Keratinocyte (primary cell): ENCODE results near the gene TCEAL3. TPM values are rescaled to one million over a fixed set of nuclear protein-coding genes. Genes with fewer than 3 reads are reported as not detected.

Experiments
- DNase-seq: peaks from one replicate; pipeline ENCODE4 v3.0.0-alpha.2; 2011; ENCODE audit warnings: low read depth, missing footprints, low spot score
- FAIRE-seq: peaks from 2 replicates; lab custom pipeline; 2011; peaks lifted over from hg19 to GRCh38; lab: Jason Lieb, UNC
- H2AFZ ChIP-seq: 2 replicates; pipeline ENCODE4 v1.6.0; 2012; ENCODE audit warnings: low read length, control low read depth, inconsistent platforms; ENCODE audit not compliant: control insufficient read depth
- H3K27ac ChIP-seq: 2 replicates; pipeline ENCODE4 v1.5.1; 2011; ENCODE audit warnings: low read length; ENCODE audit not compliant: control insufficient read depth, insufficient read depth
- H3K27me3 ChIP-seq: 3 replicates; pipeline ENCODE4 v1.6.0; 2011; ENCODE audit warnings: low read length; ENCODE audit not compliant: control insufficient read depth, insufficient read depth; ENCODE audit errors: extremely low read depth
- H3K36me3 ChIP-seq, 2 experiments: 2 replicates in 1 of 2; 3 replicates in 1 of 2; pipeline ENCODE4 v1.5.1; 2011; ENCODE audit warnings: low read length in 2 of 2, mild to moderate bottlenecking in 1 of 2; ENCODE audit not compliant: control insufficient read depth in 2 of 2, insufficient read depth in 2 of 2; ENCODE audit errors: extremely low read depth in 1 of 2
- H3K4me1 ChIP-seq: 3 replicates; pipeline ENCODE4 v1.5.1; 2011; ENCODE audit warnings: low read length; ENCODE audit not compliant: control insufficient read depth, insufficient read depth; ENCODE audit errors: extremely low read depth
- H3K4me2 ChIP-seq: 3 replicates; pipeline ENCODE4 v1.6.0; 2011; ENCODE audit warnings: low read depth, low read length; ENCODE audit not compliant: control insufficient read depth, insufficient read depth; ENCODE audit errors: extremely low read depth
- H3K4me3 ChIP-seq, 3 experiments: fragments of 200-600 bp in 1 of 3; sonication (generic) in 1 of 3; 2 replicates in 2 of 3; 3 replicates in 1 of 3; pipeline ENCODE4 v1.5.1; 2011 to 2016; ENCODE audit warnings: low read length in 3 of 3, mild to moderate bottlenecking in 3 of 3, control low read depth in 2 of 3, inconsistent platforms in 1 of 3, low read depth in 1 of 3, mixed read lengths in 1 of 3, mixed run types in 1 of 3, moderate library complexity in 1 of 3; ENCODE audit not compliant: control insufficient read depth in 2 of 3, insufficient read depth in 2 of 3; ENCODE audit errors: extremely low read depth in 1 of 3
- H3K79me2 ChIP-seq: 2 replicates; pipeline ENCODE4 v1.6.0; 2012; ENCODE audit warnings: low read length; ENCODE audit not compliant: control insufficient read depth, insufficient read depth
- H3K9ac ChIP-seq: 3 replicates; pipeline ENCODE4 v1.6.0; 2011; ENCODE audit warnings: low read length; ENCODE audit not compliant: control insufficient read depth, insufficient read depth; ENCODE audit errors: extremely low read depth
- H3K9me1 ChIP-seq: 3 replicates; pipeline ENCODE4 v1.6.0; 2011; ENCODE audit warnings: low read length; ENCODE audit not compliant: control insufficient read depth, insufficient read depth; ENCODE audit errors: extremely low read depth
- H3K9me3 ChIP-seq: 2 replicates; pipeline ENCODE4 v1.5.1; 2012; ENCODE audit warnings: low read depth, low read length; ENCODE audit not compliant: control insufficient read depth
- H4K20me1 ChIP-seq: 3 replicates; pipeline ENCODE4 v1.6.0; 2011; ENCODE audit warnings: low read length; ENCODE audit not compliant: control insufficient read depth, insufficient read depth; ENCODE audit errors: extremely low read depth
- EZH2 ChIP-seq: IDR thresholded peaks from one replicate; pipeline ENCODE4 v1.6.1; 2012; ENCODE audit warnings: inconsistent platforms, mild to moderate bottlenecking, low read length, moderate library complexity
- dilution Hi-C: fragments of 300-500 bp; cut with MboI; formaldehyde crosslinking; loops from one replicate; pipeline ENCODE4 v1.7.0; 2020; ENCODE audit warnings: low sequenced_read_pairs; ENCODE audit not compliant: extremely low pct_ligation_motif_present
- polyA plus RNA-seq, 5 experiments: library from polyadenylated mRNA; depleted of rRNA in 3 of 5; stranded (reverse) in 3 of 5; stranded (forward) in 1 of 5; unstranded in 1 of 5; fragments of >200 nt; gene quantifications; 1 replicate in 1 of 5; 2 replicates in 3 of 5; 3 replicates in 1 of 5; pipeline versions ENCODE4 v1.2.1 to v1.2.3, GENCODE V29; 2011 to 2012; ENCODE audit warnings: missing spikeins in 2 of 5, low read depth in 1 of 5, low replicate concordance in 1 of 5
- TF ChIP-seq, protein P1 (sequence below), 3 experiments: IDR thresholded peaks in 1 of 3; conservative IDR thresholded peaks in 1 of 3; optimal IDR thresholded peaks in 1 of 3; 2 replicates in 2 of 3; 3 replicates in 1 of 3; pipeline versions ENCODE3 to v1.5.1; 2011; ENCODE audit warnings: low read length in 3 of 3, mild to moderate bottlenecking in 3 of 3, moderate library complexity in 2 of 3, control low read depth in 1 of 3, inconsistent platforms in 1 of 3; ENCODE audit not compliant: insufficient read depth in 2 of 3; ENCODE audit errors: extremely low read depth in 1 of 3

Gene TCEAL3
- polyA plus RNA-seq, 1 donor (not counting 4 experiments of a cell fraction or from before 2014, with no cell fraction given) = 28.1 TPM

DNA sequence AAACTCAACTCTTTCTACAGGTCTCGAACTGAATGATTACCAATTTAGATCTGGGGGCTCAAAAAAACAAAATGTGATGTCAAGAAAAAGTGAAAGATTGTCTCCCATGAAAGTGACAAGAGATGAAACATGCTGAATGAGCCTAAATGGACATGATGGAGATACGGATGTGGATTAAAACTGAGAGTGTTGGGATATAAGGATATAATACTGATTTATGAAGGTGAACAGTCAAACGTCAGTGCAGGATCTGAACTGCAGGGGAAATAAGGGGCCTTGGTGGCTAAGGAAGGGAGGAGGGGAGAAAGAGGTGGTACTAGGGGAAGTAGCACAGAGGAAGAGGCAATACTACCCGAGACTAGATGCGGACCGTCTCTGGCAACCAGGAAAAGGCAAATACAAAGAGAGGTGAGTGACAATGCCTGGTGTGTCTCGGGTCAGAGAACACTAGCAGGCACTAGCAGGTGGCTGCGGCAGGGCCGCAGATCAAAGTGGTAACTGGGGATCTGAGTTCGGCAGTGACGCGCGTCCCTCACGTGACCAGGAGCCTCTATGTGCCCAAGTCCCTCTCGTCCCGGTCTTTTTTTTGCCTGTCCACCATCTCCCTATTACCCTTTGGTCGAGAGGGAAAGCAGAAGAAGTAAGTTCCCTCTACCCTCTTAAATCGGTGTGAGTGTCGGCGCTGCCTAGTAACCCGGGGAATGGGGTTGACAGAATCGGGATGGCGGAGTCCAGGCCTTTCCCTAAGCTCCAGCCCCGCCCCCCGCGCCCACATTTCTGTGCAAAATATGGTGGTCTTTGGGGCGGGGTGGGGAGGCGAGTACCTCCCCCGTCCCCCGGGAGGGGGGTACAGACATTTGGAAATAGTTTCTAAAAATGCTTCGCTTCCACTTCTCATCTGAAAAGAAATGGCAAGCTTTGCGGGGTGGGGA, 20.9 kb downstream of the TCEAL3 start, which contains the start of gene TCEAL1:
Gene TCEAL1 (plus strand): TSS at position 590 of the 932 bp plus-strand sequence. CDS start 942 bp downstream, outside the sequence.
- no peaks in the 10 kb centered on the region for H3K9me1 ChIP-seq
- peaks cover 18% of the 10 kb centered on the region for H3K4me1 ChIP-seq
- H3K9me3 ChIP-seq = no peaks in the 10 kb centered on the region
- peak within 1 kb of the TSS; percentile 80 for H2AFZ ChIP-seq
- no peaks in the 10 kb centered on the region for H4K20me1 ChIP-seq
- dilution Hi-C loops = no loop called here
- H3K4me3 ChIP-seq = peak within 1 kb of the TSS; percentile 44 to 71 (median 61)
- peaks cover 4% of the 10 kb centered on the region for H3K79me2 ChIP-seq
- peak within 1 kb of the TSS; percentile 65 for H3K27ac ChIP-seq
- H3K27me3 ChIP-seq = no peaks in the 10 kb centered on the region
- no peak for TF ChIP-seq EZH2
- TF ChIP-seq, protein P1, sequence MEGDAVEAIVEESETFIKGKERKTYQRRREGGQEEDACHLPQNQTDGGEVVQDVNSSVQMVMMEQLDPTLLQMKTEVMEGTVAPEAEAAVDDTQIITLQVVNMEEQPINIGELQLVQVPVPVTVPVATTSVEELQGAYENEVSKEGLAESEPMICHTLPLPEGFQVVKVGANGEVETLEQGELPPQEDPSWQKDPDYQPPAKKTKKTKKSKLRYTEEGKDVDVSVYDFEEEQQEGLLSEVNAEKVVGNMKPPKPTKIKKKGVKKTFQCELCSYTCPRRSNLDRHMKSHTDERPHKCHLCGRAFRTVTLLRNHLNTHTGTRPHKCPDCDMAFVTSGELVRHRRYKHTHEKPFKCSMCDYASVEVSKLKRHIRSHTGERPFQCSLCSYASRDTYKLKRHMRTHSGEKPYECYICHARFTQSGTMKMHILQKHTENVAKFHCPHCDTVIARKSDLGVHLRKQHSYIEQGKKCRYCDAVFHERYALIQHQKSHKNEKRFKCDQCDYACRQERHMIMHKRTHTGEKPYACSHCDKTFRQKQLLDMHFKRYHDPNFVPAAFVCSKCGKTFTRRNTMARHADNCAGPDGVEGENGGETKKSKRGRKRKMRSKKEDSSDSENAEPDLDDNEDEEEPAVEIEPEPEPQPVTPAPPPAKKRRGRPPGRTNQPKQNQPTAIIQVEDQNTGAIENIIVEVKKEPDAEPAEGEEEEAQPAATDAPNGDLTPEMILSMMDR (optimal IDR thresholded peaks at IDR 0.05 in 1 of 3, IDR thresholded peaks at IDR 0.05 in 1 of 3, conservative IDR thresholded peaks at IDR 0.05 in 1 of 3; ENCODE audit: extremely low read depth in 1 of 3, insufficient read depth in 2 of 3, low read length in 3 of 3) = no peak
- H3K9ac ChIP-seq = peak within 1 kb of the TSS; percentile 68
- FAIRE-seq = no peak
- peak within 1 kb of the TSS; percentile 85 for H3K4me2 ChIP-seq
- DNase-seq = no peak
- no peaks in the 10 kb centered on the region for H3K36me3 ChIP-seq

DNA sequence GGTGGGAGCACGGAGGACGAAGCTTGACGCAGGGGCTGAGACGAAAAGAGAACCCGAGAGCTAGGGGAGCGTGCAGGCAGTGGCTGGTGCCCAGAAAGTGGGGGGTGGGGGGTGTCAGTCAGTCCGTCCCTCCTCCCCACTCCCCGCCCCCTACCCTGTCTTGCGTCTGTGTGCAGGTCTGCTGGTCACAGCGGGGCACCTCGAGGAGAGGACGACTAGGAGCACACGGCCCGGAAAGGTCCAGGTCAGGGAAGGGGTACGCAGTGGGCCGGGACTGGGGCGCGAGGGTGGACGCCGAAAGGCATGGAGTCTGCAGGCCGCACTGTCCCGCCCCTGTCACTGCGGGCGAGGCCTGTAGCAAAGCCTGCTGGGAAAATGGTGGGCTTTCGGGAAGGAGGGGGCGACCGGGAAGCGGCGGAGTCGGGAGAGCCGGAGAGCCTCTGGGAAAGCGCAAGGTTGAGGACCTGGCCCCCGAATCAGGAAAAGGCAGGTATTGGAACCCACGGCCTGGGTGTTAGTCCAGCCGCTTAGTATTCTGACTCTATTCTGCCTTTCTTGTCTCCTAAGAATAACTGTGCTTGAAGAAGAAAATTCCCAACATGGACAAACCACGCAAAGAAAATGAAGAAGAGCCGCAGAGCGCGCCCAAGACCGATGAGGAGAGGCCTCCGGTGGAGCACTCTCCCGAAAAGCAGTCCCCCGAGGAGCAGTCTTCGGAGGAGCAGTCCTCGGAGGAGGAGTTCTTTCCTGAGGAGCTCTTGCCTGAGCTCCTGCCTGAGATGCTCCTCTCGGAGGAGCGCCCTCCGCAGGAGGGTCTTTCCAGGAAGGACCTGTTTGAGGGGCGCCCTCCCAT, 21.8 kb downstream of the TCEAL3 start:
- no peaks in the 10 kb centered on the region for H4K20me1 ChIP-seq
- FAIRE-seq = no peak
- H3K27ac ChIP-seq = peak overlapping the region; percentile 65
- H3K79me2 ChIP-seq = peaks cover 4% of the 10 kb centered on the region
- peak overlapping the region; percentile 64 for H2AFZ ChIP-seq
- H3K36me3 ChIP-seq = no peaks in the 10 kb centered on the region
- no peak for DNase-seq
- TF ChIP-seq, protein P1 (optimal IDR thresholded peaks at IDR 0.05 in 1 of 3, IDR thresholded peaks at IDR 0.05 in 1 of 3, conservative IDR thresholded peaks at IDR 0.05 in 1 of 3; ENCODE audit: extremely low read depth in 1 of 3, insufficient read depth in 2 of 3, low read length in 3 of 3) = peak; percentile 25 to 65 (median 44)
- no peak for TF ChIP-seq EZH2
- H3K9ac ChIP-seq = peak overlapping the region; percentile 68
- H3K27me3 ChIP-seq = no peaks in the 10 kb centered on the region
- peak overlapping the region; percentile 44 to 71 (median 61) for H3K4me3 ChIP-seq
- dilution Hi-C loops = no loop called here
- no peaks in the 10 kb centered on the region for H3K9me3 ChIP-seq
- no peaks in the 10 kb centered on the region for H3K9me1 ChIP-seq
- H3K4me2 ChIP-seq = peak overlapping the region; percentile 85
- H3K4me1 ChIP-seq = peaks cover 14% of the 10 kb centered on the region
